Head of caudate nucleus (tissue), 42 donors: ENCODE measurements around the gene USP13.

Experiments used
- DNase-seq, 42 donors: peaks; one replicate each; pipeline versions ENCODE4 v3.0.0 to v3.0.0-alpha.2; 2020 to 2021; ENCODE audit warnings: mixed read lengths in 7 of 42
- intact Hi-C: fragments of 100-400 bp; cut with DNase I; formaldehyde crosslinking; loops from one replicate; pipeline ENCODE4 v1.15.0; 2022

The USP13 gene

GRCh38 chr3:179723617-179724016, 70.8 kb downstream of the USP13 start:
- intact Hi-C loops, result no loop called here
- DNase-seq, result no peak

DNA sequence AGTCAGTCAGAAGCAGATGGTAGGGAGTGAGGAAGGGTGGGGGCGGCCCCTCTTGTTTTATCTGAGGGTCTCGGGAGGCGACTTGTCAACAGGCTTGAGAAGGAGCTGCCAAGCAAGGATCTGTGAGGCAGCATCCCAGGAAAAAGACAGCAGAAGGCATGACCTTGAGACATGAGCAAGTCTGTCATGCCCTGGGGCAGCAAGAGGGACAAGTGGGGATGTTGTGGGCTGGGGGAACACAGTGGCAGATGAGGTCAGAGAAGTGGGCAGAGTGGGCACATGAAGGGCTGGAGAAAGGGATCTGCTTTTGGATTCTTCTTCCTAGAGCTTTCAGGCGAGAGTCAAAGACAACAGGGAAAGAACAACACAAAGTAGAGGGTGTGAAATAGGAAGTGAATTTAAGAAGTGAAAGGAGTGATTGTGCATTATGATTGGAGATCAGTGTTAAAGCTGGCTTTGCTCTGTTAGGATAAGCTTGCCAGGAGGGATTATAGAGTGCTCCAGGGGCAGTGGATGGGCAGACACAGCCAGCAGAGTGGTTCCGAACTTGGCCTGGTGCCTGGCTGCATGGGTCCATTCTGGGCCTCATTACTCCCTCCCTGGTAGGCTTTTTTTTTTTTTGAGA, 73.3 kb downstream of the USP13 start:
- intact Hi-C loops, result no loop called here
- DNase-seq, result no peak

DNA sequence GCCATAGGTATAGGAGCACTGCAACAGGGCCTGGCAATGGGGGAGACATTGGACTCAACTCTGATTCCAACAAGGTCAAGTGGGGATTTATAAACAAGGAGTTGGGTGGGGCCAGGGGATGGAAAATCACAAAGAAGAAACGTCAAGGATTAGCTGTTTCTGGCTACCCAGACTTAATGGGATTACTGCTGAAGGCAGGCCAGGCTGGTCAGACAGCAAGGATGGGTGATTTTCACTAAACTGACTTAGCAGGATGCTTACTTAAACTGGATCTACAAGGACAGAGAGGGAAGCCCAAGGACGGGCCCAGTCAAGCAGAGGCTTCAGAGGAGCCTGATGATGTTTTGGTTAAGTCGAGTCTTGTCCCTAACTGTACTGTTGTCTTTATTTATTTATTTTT, 76.2 kb downstream of the USP13 start:
- no peak for DNase-seq
- intact Hi-C loops, result no loop called here

DNA sequence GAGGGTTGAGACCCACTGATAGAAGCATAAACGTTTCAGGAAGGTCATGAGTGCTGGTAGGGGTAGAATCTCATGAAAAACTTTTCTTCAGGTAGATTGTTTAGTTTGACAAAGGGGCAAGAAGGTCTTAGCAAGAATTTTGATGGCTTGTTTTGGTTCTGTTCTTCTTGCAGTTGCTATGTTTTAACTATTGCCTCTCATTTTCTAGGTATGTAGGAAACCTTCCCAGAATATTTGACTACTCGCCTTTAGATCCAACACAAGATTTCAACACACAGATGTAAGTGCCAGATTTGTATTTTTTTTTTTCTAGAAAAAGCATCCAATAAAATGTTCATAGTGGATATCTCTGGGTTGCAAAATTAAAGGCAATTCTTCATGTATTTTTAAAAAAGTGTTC, 77.1 kb downstream of the USP13 start:
- intact Hi-C loops, result no loop called here
- DNase-seq, result no peak

DNA sequence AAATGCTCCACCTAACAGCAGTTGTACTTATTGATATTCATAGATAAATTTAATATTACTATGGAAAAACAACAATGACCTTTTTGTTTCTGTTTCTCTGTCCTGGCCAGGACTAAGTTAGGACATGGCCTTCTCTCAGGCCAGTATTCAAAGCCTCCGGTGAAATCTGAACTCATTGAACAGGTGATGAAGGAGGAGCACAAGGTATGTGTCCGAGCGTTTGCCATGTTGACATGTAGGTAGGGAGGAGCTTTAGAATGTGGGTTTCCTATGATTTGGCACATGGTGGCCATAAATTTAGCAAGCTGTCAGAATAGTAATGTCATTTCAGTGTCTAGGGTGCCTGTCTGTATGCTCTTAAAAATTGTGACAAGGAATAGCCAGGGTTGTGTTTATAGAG, 77.7 kb downstream of the USP13 start:
- intact Hi-C loops, result no loop called here
- no peak for DNase-seq

GRCh38 chr3:179731544-179731943, 78.7 kb downstream of the USP13 start:
- intact Hi-C loops, result no loop called here
- no peak for DNase-seq

DNA sequence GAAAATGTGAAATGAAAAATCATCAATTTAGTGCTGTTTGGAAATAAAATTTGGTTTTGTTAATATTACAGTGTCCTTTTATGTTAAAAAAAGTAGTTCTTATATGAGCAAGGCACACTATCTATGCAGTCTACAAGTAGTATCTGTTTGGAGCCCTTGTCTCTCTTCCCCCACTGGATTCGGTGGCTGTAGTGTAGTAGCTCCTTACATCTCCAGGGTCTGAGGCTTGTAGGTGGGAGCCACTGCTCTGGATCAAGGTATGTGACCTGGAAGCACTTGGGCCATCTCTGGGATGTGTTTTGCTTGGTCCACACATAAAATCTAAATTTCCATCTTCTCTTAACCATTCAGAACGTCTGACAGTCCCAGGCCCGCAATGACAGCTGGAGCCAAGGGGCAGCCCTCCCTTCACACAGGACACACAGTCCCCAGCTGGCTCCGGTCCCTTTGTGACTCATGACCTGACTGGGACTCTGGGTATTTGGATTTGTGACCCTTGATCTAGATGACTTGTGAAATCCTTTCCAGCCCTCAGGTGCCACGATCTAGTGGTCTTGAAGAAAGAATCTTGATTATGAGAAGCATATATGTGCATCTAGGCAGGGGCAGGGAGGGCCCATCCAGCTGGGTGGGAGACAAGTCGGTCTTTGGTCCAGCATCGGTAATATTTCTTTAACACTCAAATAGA, 80.0 kb downstream of the USP13 start:
- peak in 21 of 42 donors; percentile 5 to 59 (median 22) for DNase-seq
- intact Hi-C loops, result no loop called here

DNA sequence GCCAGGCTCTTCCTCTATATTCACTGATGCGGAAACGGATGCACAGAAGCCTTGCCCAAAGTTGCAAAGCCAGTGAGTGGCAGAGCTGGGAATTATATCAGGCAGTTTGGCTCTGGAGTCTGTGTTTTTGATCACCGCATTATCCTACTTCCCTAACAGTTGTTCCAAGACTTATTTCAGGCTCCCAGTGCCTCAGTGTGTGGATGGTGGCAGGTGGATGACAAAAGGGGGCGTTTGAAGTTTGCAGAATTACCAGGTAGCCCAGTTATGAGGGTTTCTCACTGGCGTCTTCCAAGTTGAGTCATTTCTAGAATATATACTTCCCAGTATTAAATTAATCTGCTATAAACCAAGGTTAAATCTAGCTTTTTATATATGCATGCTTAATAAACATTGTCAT, 81.0 kb downstream of the USP13 start:
- peak in 28 of 42 donors; percentile 3 to 72 (median 40) for DNase-seq
- intact Hi-C loops, result no loop called here

DNA sequence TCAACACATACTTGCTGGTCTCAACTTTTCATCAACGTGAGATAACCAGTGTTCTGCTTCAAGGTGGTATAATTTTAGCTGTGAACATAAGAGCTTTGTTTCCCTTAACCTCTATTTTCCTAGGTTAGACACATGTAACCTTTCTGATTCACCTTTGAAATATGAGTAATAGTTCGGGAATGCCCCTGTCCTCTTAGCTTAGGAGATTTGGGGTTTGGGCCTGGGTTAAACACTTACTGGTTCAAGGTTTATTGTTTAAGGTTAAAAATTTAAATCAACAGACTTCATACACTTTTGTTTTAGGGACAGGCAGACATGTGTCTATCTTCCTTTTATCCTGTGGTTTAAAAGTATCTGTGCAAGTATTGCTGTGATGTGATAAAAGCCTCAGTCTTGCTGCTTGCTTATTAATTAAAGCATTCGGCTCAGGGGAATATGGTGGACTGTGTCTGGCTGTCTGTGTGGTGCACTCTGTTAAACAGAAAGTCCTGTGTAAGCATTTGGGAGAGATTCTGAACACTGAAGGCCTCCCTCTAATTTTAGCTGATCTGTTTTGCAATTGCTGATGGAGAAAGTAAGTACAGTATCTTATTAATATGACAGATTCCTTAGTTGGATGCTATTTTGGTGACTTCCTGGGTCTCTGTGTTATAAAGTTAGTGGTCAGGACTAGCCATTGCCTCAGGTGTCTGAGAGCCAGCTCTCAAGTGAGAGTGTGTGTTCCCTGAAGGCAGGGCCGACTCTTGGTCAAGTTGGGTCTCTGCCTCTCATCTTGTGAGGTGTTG, 81.8 kb downstream of the USP13 start:
- intact Hi-C loops, result no loop called here
- DNase-seq, result no peak

DNA sequence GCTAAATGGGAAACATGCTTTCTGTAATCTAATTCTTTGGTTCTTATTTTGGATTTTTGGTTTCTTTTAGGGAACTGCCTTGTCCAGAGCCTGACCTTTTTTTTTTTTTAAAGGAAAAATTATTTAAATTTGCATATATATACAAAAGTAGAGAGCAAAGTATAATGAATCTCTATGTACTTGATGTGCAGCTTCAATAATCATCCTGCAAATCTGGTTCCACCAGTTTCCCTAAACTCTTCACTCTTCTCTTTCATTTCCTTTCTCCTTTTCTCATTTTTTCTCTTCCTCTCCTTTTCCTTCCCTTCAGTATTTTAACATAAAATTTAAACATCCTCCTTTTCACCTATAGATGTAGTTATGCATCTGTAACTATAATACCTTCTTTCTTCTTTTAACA, 82.5 kb downstream of the USP13 start:
- intact Hi-C loops, result no loop called here
- DNase-seq, result no peak

DNA sequence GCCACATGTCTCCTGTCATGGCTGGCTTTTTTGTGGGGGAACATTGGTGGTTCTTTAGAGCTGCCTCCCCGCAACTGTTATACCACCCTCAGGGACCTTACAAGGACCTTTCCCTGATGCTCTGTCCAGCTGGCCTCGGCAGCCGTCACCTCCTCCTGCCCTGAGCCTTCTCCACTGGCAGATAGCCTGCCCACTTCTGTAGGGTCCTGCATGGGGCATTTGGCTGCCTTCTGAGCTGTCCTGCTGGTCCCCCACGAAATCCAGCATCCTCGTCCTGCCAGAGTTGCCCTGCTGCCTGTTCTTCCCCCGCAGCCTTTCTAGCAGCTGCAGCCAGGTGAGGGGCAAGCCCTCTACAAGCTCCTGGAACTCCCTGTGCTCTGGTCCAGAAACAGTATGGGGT, 86.2 kb downstream of the USP13 start:
- DNase-seq, result no peak
- intact Hi-C loops, result no loop called here

- intact Hi-C loops, result no loop called here
- no peak for DNase-seq
Measured at GRCh38 chr3:179739816-179740594, 87.2 kb downstream of the USP13 start.

DNA sequence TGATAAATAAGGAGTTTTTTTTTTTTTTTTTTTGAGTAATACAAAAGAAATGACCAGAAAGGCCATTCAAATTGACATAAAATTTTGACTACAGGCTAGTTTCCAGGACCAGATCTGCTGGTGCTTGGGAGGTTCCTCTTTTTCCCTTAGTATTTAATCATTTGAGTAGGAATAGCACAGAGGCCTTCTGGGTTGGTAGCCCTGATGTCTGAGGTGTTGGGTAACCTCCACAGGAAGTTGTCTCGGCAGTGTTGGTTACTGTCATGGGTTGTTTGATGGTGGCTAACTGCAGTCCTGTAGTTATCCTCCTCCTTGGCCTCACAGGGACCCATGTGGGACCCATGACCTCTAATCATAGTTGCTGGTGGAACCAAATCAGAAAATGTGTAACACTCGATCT, 91.1 kb downstream of the USP13 start:
- intact Hi-C loops, result no loop called here
- no peak for DNase-seq

DNA sequence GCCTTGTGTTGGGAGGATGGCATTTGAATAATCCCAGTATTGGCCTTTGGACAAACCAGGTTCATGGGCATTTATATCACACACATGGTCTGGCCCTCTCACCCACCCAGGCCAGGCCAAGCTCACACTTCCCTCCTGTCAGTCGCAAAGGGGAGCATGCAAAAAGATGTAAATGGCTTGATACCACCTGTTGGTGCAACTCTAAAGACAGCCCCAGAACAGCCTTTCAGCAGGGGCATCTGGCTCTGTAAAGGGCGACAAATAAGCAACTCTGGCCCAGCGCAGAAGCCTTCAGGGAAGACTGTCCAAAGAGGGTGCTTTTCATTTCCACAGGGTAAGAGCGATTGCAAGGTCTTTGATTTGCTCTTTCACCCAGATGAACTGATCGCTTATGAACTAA, 91.8 kb downstream of the USP13 start:
- DNase-seq, result no peak
- intact Hi-C loops, result no loop called here

DNA sequence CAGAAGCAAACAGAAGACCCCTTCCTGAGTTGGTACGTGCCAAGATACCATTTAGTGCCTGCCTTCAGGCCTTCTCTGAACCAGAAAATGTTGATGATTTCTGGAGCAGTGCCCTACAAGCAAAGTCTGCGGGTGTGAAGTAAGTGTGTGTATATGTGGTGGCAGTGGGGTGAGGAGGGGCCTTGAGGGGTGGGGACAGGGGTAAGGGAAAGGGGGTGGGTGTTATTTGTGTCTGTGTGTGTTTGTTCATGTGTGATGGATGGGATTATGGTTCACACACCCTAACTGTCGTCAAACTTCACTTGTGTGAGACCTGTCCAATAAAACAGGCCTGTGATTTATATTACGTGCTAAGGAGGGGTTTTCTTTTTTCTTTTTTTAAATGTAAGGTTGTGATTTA, 92.2 kb downstream of the USP13 start:
- DNase-seq, result no peak
- intact Hi-C loops, result no loop called here

DNA sequence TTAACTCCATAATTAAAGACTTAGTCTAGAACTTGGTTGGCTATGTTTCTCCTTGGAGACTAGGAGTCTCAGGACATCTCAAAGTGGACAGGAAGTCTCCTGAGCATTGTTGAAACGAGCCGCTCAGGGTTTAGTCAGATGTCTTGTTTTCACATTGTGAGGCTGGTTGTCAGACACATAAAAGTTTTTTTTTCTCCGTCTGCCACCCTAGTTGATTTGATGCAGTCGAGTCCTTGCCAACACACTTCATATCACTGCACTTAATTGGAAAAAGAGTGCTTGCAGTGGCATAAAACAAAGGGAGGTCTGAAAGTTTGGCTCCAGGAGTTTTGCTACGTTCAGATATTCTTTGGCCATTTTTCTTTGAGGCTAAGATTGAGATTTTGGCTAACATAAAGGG, 92.9 kb downstream of the USP13 start:
- DNase-seq, result no peak
- intact Hi-C loops, result no loop called here

- peak in 7 of 42 donors; percentile 10 to 48 (median 15) for DNase-seq
- intact Hi-C loops, result no loop called here
Measured at GRCh38 chr3:179750720-179751328, 98.0 kb downstream of the USP13 start.

DNA sequence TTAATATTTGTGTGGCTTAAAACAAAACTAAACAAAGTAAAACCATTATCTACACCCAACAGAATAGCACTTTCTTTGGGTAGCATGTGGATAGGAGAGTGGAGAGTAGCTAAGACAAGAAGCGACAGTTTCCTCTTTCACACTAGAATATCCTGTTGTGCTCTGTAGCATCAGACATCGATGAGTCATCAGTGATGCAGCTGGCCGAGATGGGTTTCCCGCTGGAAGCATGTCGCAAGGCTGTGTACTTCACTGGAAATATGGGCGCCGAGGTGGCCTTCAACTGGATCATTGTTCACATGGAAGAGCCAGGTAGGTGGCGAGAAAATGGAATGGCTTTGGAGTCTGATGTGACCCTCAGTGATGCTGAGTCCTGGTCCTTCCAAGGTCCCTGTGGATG, 108.1 kb downstream of the USP13 start:
- no peak for DNase-seq
- intact Hi-C loops, result loop anchor here (10.0 kb wide), 1 partner anchor 824 kb away; no protein-coding TSS in a partner anchor

- DNase-seq, result no peak
- intact Hi-C loops, result loop anchor here (10.0 kb wide), 1 partner anchor 819 kb away; no protein-coding TSS in a partner anchor
Measured at GRCh38 chr3:179765396-179765795, 112.6 kb downstream of the USP13 start.
